HUES6 (cell line): ENCODE data around the gene TCEAL8.
A peak's percentile ranks its signal among the peaks of the same experiment; 100 is the strongest.

Experiments
- H3K27ac ChIP-seq: 2 replicates; pipeline ENCODE4 v1.7.0; 2013; ENCODE audit warnings: low read depth, mild to moderate bottlenecking, low read length, inconsistent platforms
- H3K27me3 ChIP-seq: 2 replicates; pipeline ENCODE4 v1.6.1; 2013; ENCODE audit warnings: low read length; ENCODE audit not compliant: control insufficient read depth, insufficient read depth
- H3K36me3 ChIP-seq: 2 replicates; pipeline ENCODE4 v1.6.1; 2013; ENCODE audit warnings: low read length; ENCODE audit not compliant: control insufficient read depth, insufficient read depth
- H3K4me1 ChIP-seq: 2 replicates; pipeline ENCODE4 v1.6.1; 2013; ENCODE audit warnings: low read length; ENCODE audit not compliant: control insufficient read depth, insufficient read depth
- H3K4me3 ChIP-seq: 2 replicates; pipeline ENCODE4 v1.5.1; 2013; ENCODE audit warnings: low read depth, low read length
- H3K9ac ChIP-seq: one replicate; pipeline ENCODE4 v1.6.1; 2013; ENCODE audit warnings: mild to moderate bottlenecking, low read length
- H3K9me3 ChIP-seq: 2 replicates; pipeline ENCODE4 v1.6.1; 2013; ENCODE audit warnings: low read depth, low read length; ENCODE audit not compliant: control insufficient read depth, insufficient read depth

Gene TCEAL8

GRCh38 chrX:103215425-103215991, 39.4 kb downstream of the TCEAL8 start:
- Histone ChIP-seq H3K4me3 (peak overlapping the region; percentile 83), H3K36me3 (peaks cover 12% of the 10 kb centered on the region), H3K9ac (peak overlapping the region; percentile 90), H3K4me1 (peaks cover 22% of the 10 kb centered on the region), H3K27ac (peak overlapping the region; percentile 96), H3K9me3 (no peaks in the 10 kb centered on the region), H3K27me3 (peaks cover 5% of the 10 kb centered on the region; the same call in 1 of the 2 replicates)

- Histone ChIP-seq H3K9ac (peak within 1 kb of the TSS; percentile 90), H3K9me3 (no peaks in the 10 kb centered on the region), H3K36me3 (peaks cover 12% of the 10 kb centered on the region), H3K4me1 (peaks cover 19% of the 10 kb centered on the region), H3K27me3 (peaks cover under 1% of the 10 kb centered on the region; the same call in 1 of the 2 replicates), H3K4me3 (peak within 1 kb of the TSS; percentile 83), H3K27ac (peak within 1 kb of the TSS; percentile 96)
Measured at GRCh38 chrX:103214870-103215424, 40.0 kb downstream of the TCEAL8 start, which contains the start of gene BEX4. BEX4 (plus strand) TSS chrX:103215108; CDS start chrX:103216154, 1,046 bp downstream.

DNA sequence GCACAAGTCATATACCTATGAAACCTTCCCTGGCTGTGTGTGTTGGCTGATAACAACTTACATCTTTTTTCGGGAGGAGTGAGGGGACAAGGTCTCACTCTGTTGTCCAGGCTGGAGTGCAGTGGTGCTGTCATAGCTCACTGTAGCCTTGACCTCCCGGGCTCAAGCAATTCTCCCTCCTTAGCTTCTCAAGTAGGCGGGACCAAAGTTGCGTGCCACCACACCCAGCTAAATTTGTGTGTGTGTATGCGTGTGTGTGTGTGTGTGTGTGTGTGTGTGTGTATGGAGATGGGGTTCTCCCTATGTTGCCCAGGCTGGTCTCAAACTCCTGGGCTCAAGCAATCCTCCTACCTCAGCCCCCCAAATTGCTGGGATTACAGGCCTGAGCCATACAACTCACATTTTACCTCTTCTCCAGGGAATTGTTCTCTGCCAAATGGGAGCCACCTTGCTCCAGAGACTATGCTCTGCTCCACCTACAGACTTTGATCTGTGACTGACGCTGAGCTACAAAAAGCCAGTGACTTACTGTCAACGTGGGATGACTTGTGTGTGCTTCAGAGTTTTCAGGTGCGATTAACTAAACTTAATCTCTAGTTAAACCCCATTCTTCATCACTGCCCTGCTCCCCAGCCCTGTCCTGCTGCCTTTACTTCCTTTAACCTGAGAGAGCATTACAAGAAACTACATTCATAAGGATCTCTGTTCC, 42.1 kb downstream of the TCEAL8 start:
- H3K4me3 ChIP-seq = no peak overlapping the region
- H3K9me3 ChIP-seq = no peaks in the 10 kb centered on the region
- H3K9ac ChIP-seq = no peak overlapping the region
- peaks cover 12% of the 10 kb centered on the region for H3K36me3 ChIP-seq
- no peaks in the 10 kb centered on the region for H3K27me3 ChIP-seq
- no peak overlapping the region for H3K27ac ChIP-seq
- H3K4me1 ChIP-seq = peaks cover 19% of the 10 kb centered on the region

DNA sequence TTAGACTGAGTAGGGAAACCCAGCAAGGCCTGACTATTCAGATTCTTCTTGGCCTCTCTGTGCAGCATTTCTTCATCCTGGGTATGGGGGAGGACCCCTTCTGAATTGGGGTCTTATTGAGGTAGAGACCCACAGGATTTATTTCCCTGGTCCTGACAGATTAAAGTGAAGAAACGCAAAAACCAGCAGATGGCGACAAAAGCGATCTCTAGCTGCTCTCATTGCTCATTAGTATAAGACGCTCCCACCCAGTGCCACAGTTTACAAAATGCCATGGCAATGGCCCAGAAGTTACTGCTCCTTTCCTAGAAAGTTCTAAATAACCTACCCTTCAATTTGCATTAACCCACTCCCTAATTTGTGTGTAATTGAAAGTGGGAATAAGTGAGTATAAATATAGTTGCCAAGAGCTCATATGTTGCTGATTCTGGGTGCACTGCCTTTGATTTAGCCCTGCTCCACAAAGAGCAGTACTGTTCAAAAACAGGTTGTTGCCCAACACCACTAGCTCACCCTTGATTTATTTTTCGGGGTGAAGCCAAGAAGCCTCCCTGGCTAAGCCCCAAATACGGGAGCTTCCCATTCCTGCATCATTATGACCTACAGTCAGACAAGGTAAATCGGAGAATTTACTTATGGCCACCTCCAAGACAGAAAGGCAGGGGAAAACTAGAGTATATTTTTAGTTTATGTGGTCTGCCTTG, 43.8 kb downstream of the TCEAL8 start:
- H3K9me3 ChIP-seq = no peaks in the 10 kb centered on the region
- peaks cover 1% of the 10 kb centered on the region for H3K36me3 ChIP-seq
- H3K4me3 ChIP-seq = no peak overlapping the region
- H3K27me3 ChIP-seq = no peaks in the 10 kb centered on the region; the same call in 1 of the 2 replicates
- no peak overlapping the region for H3K9ac ChIP-seq
- peaks cover 14% of the 10 kb centered on the region for H3K4me1 ChIP-seq
- no peak overlapping the region for H3K27ac ChIP-seq

DNA sequence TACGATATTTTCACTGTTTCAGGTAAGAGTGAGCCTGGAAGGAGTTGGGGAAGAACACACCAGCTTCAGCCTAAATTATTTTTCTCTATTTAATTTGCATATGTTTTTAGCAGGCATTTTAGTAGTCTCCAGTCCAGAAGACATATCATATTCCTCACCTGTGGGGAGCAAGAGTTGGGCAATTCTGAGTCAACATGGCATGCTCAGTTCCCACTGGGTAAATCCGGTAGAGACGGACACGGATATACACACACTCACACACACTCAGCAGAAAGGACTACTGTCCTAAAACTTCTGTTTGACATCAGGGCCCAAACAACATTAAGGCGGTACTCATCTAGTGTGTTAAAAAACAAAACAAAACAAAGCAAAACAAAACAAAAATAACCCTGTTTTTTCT, 44.9 kb downstream of the TCEAL8 start:
- Histone ChIP-seq H3K36me3 (no peaks in the 10 kb centered on the region), H3K9ac (no peak overlapping the region), H3K27me3 (no peaks in the 10 kb centered on the region; the same call in 1 of the 2 replicates), H3K4me1 (peaks cover 12% of the 10 kb centered on the region; the same call in 1 of the 2 replicates), H3K27ac (no peak overlapping the region), H3K4me3 (no peak overlapping the region), H3K9me3 (no peaks in the 10 kb centered on the region)
